HEK293 (cell line): ENCODE measurements around the gene ZNF428.

ENCODE experiments used
- CTCF ChIA-PET: fragments of 350-600 bp; formaldehyde crosslinking; extraction: SDS; loops from one replicate; lab custom pipeline; 2021; ENCODE audit warnings: antibody characterized with exemption; lab: Yijun Ruan, JAX
- POLR2A ChIA-PET: fragments of 300-600 bp; formaldehyde crosslinking; extraction: SDS; loops from one replicate; lab custom pipeline; 2020; ENCODE audit warnings: antibody characterized with exemption, inconsistent platforms; lab: Yijun Ruan, JAX
- H3K27ac ChIP-seq: fragments of 200-500 bp; sonication (Bioruptor generic); 2 replicates; pipeline ENCODE4 v1.5.1; 2014; ENCODE audit warnings: low read depth, low read length, control low read depth, inconsistent platforms; ENCODE audit errors: extremely low read depth
- H3K36me3 ChIP-seq, 2 experiments: fragments of 200-500 bp in 1 of 2; sonication (Bioruptor generic) in 1 of 2; 1 replicate in 1 of 2; 2 replicates in 1 of 2; pipeline ENCODE4 v1.5.1; 2014 to 2017; ENCODE audit warnings: inconsistent platforms in 2 of 2, low read length in 2 of 2; ENCODE audit not compliant: control insufficient read depth in 2 of 2, insufficient read depth in 1 of 2
- H3K4me1 ChIP-seq: fragments of 200-500 bp; sonication (Bioruptor generic); 2 replicates; pipeline ENCODE4 v1.5.1; 2014; ENCODE audit warnings: mild to moderate bottlenecking, low read length, inconsistent platforms; ENCODE audit not compliant: control insufficient read depth, insufficient read depth
- H3K4me3 ChIP-seq: 2 replicates; pipeline ENCODE4 v1.5.1; 2011; ENCODE audit warnings: low read depth, mild to moderate bottlenecking, control low read depth, low read length, moderate library complexity
- H3K9me3 ChIP-seq: fragments of 200-500 bp; sonication (Bioruptor generic); 2 replicates; pipeline ENCODE4 v1.5.1; 2014; ENCODE audit warnings: low read depth, low read length, inconsistent platforms; ENCODE audit not compliant: control insufficient read depth, insufficient read depth
- BCL6B ChIP-seq: fragments of 450-650 bp; formaldehyde crosslinking; IDR thresholded peaks from 2 replicates; pipeline ENCODE4 v1.5.1; 2017; ENCODE audit warnings: missing biosample characterization, missing genetic modification characterization
- HIC1 ChIP-seq: fragments of 450-650 bp; formaldehyde crosslinking; IDR thresholded peaks from 2 replicates; pipeline ENCODE4 v1.5.1; 2016; ENCODE audit warnings: missing biosample characterization, missing genetic modification characterization
- HOXC10 ChIP-seq: sonication (generic); formaldehyde crosslinking; IDR thresholded peaks from 2 replicates; pipeline ENCODE4 v1.8.1; 2023; ENCODE audit warnings: mild to moderate bottlenecking, missing genetic modification reagents
- IKZF3 ChIP-seq: fragments of 450-650 bp; IDR thresholded peaks from 2 replicates; pipeline ENCODE4 v1.5.0; 2018; ENCODE audit warnings: missing biosample characterization, mild to moderate bottlenecking, missing genetic modification characterization, moderate library complexity
- MZF1 ChIP-seq: fragments of 450-650 bp; formaldehyde crosslinking; IDR thresholded peaks from 2 replicates; pipeline ENCODE4 v1.5.1; 2017; ENCODE audit warnings: missing biosample characterization, missing genetic modification characterization, borderline replicate concordance
- PRDM1 ChIP-seq: fragments of 450-650 bp; formaldehyde crosslinking; IDR thresholded peaks from 2 replicates; pipeline ENCODE4; 2016; ENCODE audit warnings: missing biosample characterization, missing genetic modification characterization
- PRDM10 ChIP-seq: fragments of 450-650 bp; formaldehyde crosslinking; IDR thresholded peaks from 2 replicates; pipeline ENCODE4 v1.5.1; 2016; ENCODE audit warnings: missing biosample characterization, missing genetic modification characterization
- ZBTB21 ChIP-seq: fragments of 450-650 bp; formaldehyde crosslinking; IDR thresholded peaks from 2 replicates; pipeline ENCODE4 v1.5.1; 2017; ENCODE audit warnings: missing biosample characterization, missing genetic modification characterization
- ZBTB7A ChIP-seq: fragments of 450-650 bp; formaldehyde crosslinking; IDR thresholded peaks from 2 replicates; pipeline ENCODE4 v1.5.1; 2016; ENCODE audit warnings: low read depth, missing biosample characterization, missing genetic modification characterization
- ZFP37 ChIP-seq: fragments of 450-650 bp; formaldehyde crosslinking; IDR thresholded peaks from 2 replicates; pipeline ENCODE4 v1.5.1; 2016; ENCODE audit warnings: missing biosample characterization, missing genetic modification characterization
- ZFP69B ChIP-seq: fragments of 450-650 bp; formaldehyde crosslinking; IDR thresholded peaks from 2 replicates; pipeline ENCODE4 v1.5.1; 2016; ENCODE audit warnings: missing biosample characterization, missing genetic modification characterization
- ZNF202 ChIP-seq: fragments of 450-650 bp; formaldehyde crosslinking; IDR thresholded peaks from 2 replicates; pipeline ENCODE4 v1.5.1; 2016; ENCODE audit warnings: missing biosample characterization, missing genetic modification characterization, borderline replicate concordance
- ZNF211 ChIP-seq: fragments of 450-650 bp; formaldehyde crosslinking; IDR thresholded peaks from 2 replicates; pipeline ENCODE4 v1.5.1; 2016; ENCODE audit warnings: low read depth, missing biosample characterization, missing genetic modification characterization
- ZNF223 ChIP-seq: fragments of 450-650 bp; formaldehyde crosslinking; IDR thresholded peaks from 2 replicates; pipeline ENCODE4 v1.5.1; 2016; ENCODE audit warnings: missing biosample characterization, missing genetic modification characterization
- ZNF248 ChIP-seq: fragments of 450-650 bp; formaldehyde crosslinking; IDR thresholded peaks from 2 replicates; pipeline ENCODE4 v1.5.1; 2017; ENCODE audit warnings: missing biosample characterization, missing genetic modification characterization
- ZNF266 ChIP-seq: fragments of 450-650 bp; formaldehyde crosslinking; IDR thresholded peaks from 2 replicates; pipeline ENCODE4 v1.5.1; 2016; ENCODE audit warnings: missing biosample characterization, missing genetic modification characterization, low read depth
- ZNF280D ChIP-seq: fragments of 450-650 bp; formaldehyde crosslinking; IDR thresholded peaks from 2 replicates; pipeline ENCODE4 v1.5.1; 2016; ENCODE audit warnings: missing biosample characterization, missing genetic modification characterization
- ZNF292 ChIP-seq: fragments of 450-650 bp; formaldehyde crosslinking; IDR thresholded peaks from 2 replicates; pipeline ENCODE4 v1.5.1; 2016; ENCODE audit warnings: low read depth, missing biosample characterization, missing genetic modification characterization, borderline replicate concordance
- ZNF341 ChIP-seq: fragments of 450-650 bp; formaldehyde crosslinking; IDR thresholded peaks from 2 replicates; pipeline ENCODE4; 2016; ENCODE audit warnings: low read depth, missing biosample characterization, missing genetic modification characterization
- ZNF423 ChIP-seq: fragments of 450-650 bp; formaldehyde crosslinking; IDR thresholded peaks from 2 replicates; pipeline ENCODE4 v1.5.1; 2016; ENCODE audit warnings: missing biosample characterization, missing genetic modification characterization
- ZNF488 ChIP-seq: fragments of 450-650 bp; formaldehyde crosslinking; IDR thresholded peaks from 2 replicates; pipeline ENCODE4 v1.5.1; 2016; ENCODE audit warnings: missing biosample characterization, missing genetic modification characterization
- ZNF501 ChIP-seq: fragments of 450-650 bp; formaldehyde crosslinking; IDR thresholded peaks from 2 replicates; pipeline ENCODE4 v1.5.1; 2016; ENCODE audit warnings: missing biosample characterization, missing genetic modification characterization
- ZNF580 ChIP-seq: fragments of 450-650 bp; formaldehyde crosslinking; IDR thresholded peaks from 2 replicates; pipeline ENCODE4 v1.5.1; 2016; ENCODE audit warnings: missing biosample characterization, missing genetic modification characterization
- ZNF585B ChIP-seq: fragments of 450-650 bp; formaldehyde crosslinking; IDR thresholded peaks from 2 replicates; pipeline ENCODE4 v1.5.1; 2016; ENCODE audit warnings: missing biosample characterization, missing genetic modification characterization
- ZNF843 ChIP-seq: fragments of 450-650 bp; formaldehyde crosslinking; IDR thresholded peaks from 2 replicates; pipeline ENCODE4 v1.5.1; 2016; ENCODE audit warnings: missing biosample characterization, missing genetic modification characterization

ZNF428 gene

GRCh38 chr19:43638995-43639518, 19.6 kb upstream of the ZNF428 start:
- H3K27ac ChIP-seq = peak overlapping the region; percentile 49; the same call in 1 of the 2 replicates
- H3K9me3 ChIP-seq = no peaks in the 10 kb centered on the region
- H3K36me3 ChIP-seq = peaks cover 0 to 5% of the 10 kb centered on the region in 2 experiments; a peak in 1 of 3 replicates
- ChIA-PET POLR2A (interaction anchor here (1.4 kb wide), 1 partner anchor 11 kb away, joined by 6 read pairs; no protein-coding TSS in a partner anchor), CTCF (no interaction called here)
- H3K4me1 ChIP-seq = peaks cover 22% of the 10 kb centered on the region
- peak overlapping the region; percentile 43 for H3K4me3 ChIP-seq
- TF ChIP-seq ZNF488 (tag by site-specific recombination) = 0 out of 2 replicates have a peak, but pooled peaks have one; percentile 50
- TF ChIP-seq ZNF501 = no peak
- no peak for TF ChIP-seq MZF1 (tag by site-specific recombination)
- TF ChIP-seq ZNF341 (tag by site-specific recombination) = no peak
- 0 out of 2 replicates have a peak, but pooled peaks have one; percentile 22 for TF ChIP-seq ZFP69B (tag by site-specific recombination)
- no peak for TF ChIP-seq ZNF280D (tag by site-specific recombination)
- 0 out of 2 replicates have a peak, but pooled peaks have one; percentile 34 for TF ChIP-seq BCL6B (tag by site-specific recombination)
- TF ChIP-seq ZNF843 (tag by site-specific recombination) = 0 out of 2 replicates have a peak, but pooled peaks have one; percentile 42
- no peak for TF ChIP-seq ZNF211 (tag by site-specific recombination)
- TF ChIP-seq ZNF202 = no peak
- TF ChIP-seq ZNF423 (tag by site-specific recombination) = no peak
- no peak for TF ChIP-seq ZNF292 (tag by site-specific recombination)
- TF ChIP-seq ZBTB7A (tag by site-specific recombination) = 0 out of 2 replicates have a peak, but pooled peaks have one; percentile 35
- TF ChIP-seq ZNF585B (tag by site-specific recombination) = no peak
- TF ChIP-seq HOXC10 (CRISPR knock-in tag) = no peak
- TF ChIP-seq IKZF3 (tag by site-specific recombination) = no peak
- TF ChIP-seq ZNF580 (tag by site-specific recombination) = no peak
- no peak for TF ChIP-seq ZNF248 (tag by site-specific recombination)
- TF ChIP-seq PRDM10 = peak; percentile 71
- no peak for TF ChIP-seq HIC1 (tag by site-specific recombination)
- no peak for TF ChIP-seq ZNF266
- peak; percentile 75 for TF ChIP-seq PRDM1 (tag by site-specific recombination)
- no peak; the same call in 1 of the 2 replicates for TF ChIP-seq ZNF223 (tag by site-specific recombination)
- no peak for TF ChIP-seq ZBTB21
- no peak for TF ChIP-seq ZFP37 (tag by site-specific recombination)
